GM21367 (cell line): ENCODE data around the gene C1orf74.

Experiments used
- ATAC-seq: cut with Tn5 transposase; IDR thresholded peaks from one replicate; pipeline ENCODE4 v1.9.1; 2021; ENCODE audit not compliant: unreplicated experiment

Gene C1orf74

GRCh38 chr1:209747580-209748262 is 36.6 kb downstream of the C1orf74 start:
- ATAC-seq: peak; percentile 88

- ATAC-seq: no peak
Observed at GRCh38 chr1:209746451-209747165, 37.8 kb downstream of the C1orf74 start.

- ATAC-seq: no peak
Observed at GRCh38 chr1:209743145-209743482, 41.2 kb downstream of the C1orf74 start.

GRCh38 chr1:209742409-209743144 is 41.8 kb downstream of the C1orf74 start:
- ATAC-seq: no peak

- no peak for ATAC-seq
Observed at GRCh38 chr1:209741889-209742288, 42.5 kb downstream of the C1orf74 start.

- ATAC-seq: no peak
Observed at GRCh38 chr1:209741193-209741592, 43.2 kb downstream of the C1orf74 start.

GRCh38 chr1:209738270-209738669 is 46.1 kb downstream of the C1orf74 start:
- no peak for ATAC-seq

- no peak for ATAC-seq
Observed at GRCh38 chr1:209737118-209737505, 47.2 kb downstream of the C1orf74 start.

GRCh38 chr1:209736490-209737117 is 47.8 kb downstream of the C1orf74 start:
- ATAC-seq: no peak

- ATAC-seq: no peak
Observed at GRCh38 chr1:209733409-209734192, 50.8 kb downstream of the C1orf74 start.

- ATAC-seq: no peak
Observed at GRCh38 chr1:209732725-209733124, 51.6 kb downstream of the C1orf74 start.

- ATAC-seq: no peak
Observed at GRCh38 chr1:209729436-209729835, 54.9 kb downstream of the C1orf74 start.
